LNCAP (cell line): Measurements from ENCODE around the gene PTPRN2.

ENCODE experiments used
- TF ChIP-seq, protein P1 (sequence below): fragments of 450-650 bp; IDR thresholded peaks from 2 replicates; pipeline ENCODE4 v1.5.1; 2017; ENCODE audit warnings: mild to moderate bottlenecking

The PTPRN2 gene

DNA sequence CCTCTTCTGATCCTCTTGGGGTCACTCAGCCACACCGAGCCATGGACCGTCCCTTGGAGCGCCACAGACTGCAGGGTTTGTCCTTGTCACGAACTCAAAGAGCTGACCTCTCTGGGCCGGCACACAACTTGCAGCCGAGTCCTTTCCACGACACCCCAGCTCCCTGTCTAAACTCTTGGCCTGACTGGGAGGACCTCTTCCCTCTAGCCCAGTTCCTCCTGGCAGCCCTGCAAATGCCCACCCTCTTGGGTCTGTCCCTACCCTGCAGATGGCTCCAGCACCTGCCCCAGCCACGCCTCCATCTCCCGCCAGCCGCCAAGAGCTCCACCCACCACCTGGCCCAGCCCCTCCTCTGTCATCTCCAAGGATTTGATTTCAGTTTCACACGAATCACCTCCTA lies 911.6 kb downstream of the PTPRN2 start:
- TF ChIP-seq, protein P1, sequence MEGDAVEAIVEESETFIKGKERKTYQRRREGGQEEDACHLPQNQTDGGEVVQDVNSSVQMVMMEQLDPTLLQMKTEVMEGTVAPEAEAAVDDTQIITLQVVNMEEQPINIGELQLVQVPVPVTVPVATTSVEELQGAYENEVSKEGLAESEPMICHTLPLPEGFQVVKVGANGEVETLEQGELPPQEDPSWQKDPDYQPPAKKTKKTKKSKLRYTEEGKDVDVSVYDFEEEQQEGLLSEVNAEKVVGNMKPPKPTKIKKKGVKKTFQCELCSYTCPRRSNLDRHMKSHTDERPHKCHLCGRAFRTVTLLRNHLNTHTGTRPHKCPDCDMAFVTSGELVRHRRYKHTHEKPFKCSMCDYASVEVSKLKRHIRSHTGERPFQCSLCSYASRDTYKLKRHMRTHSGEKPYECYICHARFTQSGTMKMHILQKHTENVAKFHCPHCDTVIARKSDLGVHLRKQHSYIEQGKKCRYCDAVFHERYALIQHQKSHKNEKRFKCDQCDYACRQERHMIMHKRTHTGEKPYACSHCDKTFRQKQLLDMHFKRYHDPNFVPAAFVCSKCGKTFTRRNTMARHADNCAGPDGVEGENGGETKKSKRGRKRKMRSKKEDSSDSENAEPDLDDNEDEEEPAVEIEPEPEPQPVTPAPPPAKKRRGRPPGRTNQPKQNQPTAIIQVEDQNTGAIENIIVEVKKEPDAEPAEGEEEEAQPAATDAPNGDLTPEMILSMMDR, result no peak

DNA sequence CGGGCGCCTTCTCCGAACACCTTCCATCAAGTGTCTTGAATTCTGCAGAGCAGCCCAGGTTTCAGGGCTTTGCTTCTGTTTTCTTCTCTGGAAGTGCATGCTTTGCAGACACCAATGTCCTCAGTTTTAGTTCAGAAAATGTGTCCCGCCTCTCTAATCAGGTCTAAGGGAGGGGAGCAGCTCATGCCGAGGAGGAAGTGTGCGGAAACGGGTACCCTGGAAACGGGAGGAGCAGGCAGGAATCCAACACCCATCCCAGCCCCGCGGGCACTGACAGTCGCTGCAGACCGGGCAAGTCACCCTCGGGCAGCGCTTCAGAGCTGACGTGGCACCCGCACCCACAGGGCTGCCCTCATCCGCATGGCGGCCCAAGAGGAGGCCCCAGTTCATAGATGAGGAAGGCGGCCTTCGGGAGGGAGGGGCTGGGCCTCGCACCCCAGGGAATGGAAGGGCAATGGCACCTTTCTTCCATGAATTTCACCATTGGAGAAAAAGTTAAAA lies 912.1 kb downstream of the PTPRN2 start:
- TF ChIP-seq, protein P1, result no peak

DNA sequence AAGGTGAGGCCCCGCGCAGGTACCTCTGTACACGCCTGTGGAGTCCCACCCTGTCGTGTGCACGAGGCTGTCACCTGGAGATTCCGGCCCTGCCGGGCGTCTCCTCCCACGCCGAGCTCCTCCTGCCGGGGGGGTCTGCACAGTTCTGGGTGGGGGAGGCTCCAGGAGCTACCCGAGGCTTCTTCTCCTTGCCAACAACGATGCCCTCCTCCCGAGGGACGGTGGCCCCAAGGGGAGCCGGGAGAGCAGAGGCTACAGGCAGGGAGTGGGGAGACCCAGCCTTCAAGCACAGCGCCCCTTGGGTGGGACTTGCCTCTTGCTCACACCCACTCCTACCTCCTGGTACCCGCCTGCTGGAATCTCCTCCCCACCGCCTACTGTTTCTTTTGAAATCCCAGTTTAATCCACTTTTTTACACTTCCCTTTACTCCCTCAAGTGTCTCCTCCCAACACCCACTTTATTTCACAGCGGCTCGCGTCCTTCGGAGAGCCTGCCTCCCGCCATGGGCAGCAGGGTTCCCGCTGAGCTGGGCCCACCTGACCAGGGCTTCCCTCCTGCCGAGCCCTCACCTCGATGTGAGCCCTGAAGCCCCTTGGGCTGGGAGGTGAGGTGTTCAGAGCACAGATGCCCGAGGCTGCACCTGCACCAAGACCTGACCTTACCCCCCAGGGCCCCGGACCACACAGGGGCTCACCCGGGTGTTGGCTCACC lies 912.8 kb downstream of the PTPRN2 start:
- TF ChIP-seq, protein P1, result no peak

DNA sequence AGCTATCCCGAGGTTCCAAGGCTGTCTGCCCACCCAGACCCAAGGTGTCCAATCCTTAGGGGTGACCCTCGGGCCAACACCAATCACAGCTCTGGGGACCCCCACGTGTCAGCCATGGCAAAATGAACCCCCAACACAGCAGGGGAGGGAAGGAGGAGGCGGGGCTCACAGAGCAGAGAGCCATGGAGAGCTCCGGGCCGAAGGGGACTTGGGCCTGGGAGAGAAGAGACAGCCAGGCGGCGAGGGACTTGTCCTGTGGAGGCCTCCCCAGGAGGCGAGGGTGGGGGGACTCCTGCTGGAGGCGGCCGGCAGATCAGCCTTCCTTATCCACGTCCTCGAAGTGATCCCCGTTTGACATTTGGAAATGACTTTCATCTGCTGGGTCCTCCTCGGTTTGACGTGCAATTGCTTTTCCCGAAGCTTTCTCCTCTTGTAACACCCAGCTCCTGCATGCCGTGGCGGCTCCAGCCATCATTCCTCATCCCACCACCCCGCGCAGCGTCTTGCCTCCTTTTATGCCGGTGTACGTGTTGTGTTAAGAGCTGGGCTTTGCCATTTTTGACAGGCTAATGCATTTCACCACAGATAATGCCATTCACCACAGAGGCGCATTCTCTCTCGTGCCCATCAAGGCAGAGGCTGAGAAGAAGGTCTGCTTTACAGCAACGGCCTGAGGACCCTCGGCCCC lies 913.5 kb downstream of the PTPRN2 start:
- TF ChIP-seq, protein P1, result no peak

DNA sequence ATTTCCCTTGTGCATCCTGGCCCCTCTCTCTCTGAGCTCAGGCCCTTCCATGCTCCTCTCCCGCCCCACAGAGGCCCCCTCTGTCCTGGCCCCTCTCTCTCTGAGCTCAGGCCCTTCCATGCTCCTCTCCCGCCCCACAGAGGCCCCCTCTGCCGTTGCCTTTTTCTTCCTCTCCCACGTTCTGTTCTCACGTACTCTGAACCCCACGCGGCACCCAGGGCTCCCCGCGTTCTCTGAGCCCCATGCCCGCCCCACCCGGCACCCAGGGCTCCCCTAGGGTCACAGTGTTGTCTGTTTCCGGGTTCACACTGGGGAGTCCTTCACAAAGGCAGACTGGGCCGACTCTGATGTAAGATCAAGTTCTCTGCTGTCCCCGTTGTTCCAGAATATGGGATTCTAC lies 914.0 kb downstream of the PTPRN2 start:
- TF ChIP-seq, protein P1, result no peak

DNA sequence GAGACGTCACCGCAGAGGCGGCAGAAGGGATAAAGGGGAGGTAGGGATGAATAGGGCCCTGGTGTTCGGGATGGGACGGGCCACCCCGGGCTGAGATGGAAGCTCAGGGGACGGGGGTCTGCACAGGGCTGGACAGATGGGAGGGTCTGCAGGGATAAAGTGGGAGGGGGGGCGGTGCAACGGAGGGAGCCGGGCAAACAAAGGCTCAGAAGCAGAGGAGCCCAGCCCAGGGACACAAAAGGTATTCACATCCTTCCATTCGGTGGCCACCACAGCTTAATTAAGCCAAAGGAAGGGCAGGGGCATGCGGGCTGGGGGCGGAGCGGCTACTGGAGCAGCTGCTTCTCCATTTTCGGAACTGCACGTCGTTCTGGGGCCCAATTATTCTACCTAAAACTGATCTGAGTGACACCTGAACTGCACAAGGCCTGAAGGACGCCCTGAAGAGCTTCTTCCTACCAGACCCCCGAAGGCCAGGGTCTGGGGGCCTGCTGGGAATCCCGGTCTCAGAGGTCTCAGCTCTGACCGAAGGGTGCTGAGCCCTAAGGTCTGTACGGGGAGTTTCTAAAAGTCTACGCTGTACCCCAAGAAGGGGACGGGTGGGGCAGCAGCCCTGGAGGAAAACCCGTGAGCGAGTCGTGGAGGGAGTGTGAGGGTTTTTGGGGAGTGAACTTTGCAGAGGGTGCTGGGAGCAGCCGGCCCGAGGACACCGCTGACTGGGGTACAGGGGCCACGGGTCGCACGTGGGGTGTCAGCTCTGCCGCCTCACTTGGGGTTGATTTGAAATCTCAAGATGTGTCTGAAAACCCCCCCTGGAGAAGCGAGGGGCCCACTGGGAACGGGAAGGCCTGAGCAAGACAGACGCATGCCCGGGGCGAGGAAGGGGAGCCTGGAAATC lies 916.0 kb downstream of the PTPRN2 start:
- TF ChIP-seq, protein P1, result no peak
